AG08396 (cell line): ENCODE data around the gene RAET1L.
A peak's percentile ranks its signal among the peaks of the same experiment; 100 is the strongest.
"Not testable (repeated sequence)": the region's sequence is repeated elsewhere in the genome, so short reads cannot be mapped to it uniquely, and the experiment has no call there.

Source experiments
- DNase-seq: peaks from one replicate; pipeline ENCODE4 v3.0.0; 2012; ENCODE audit warnings: low spot score, mixed read lengths

Gene RAET1L, protein sequence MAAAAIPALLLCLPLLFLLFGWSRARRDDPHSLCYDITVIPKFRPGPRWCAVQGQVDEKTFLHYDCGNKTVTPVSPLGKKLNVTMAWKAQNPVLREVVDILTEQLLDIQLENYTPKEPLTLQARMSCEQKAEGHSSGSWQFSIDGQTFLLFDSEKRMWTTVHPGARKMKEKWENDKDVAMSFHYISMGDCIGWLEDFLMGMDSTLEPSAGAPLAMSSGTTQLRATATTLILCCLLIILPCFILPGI

DNA sequence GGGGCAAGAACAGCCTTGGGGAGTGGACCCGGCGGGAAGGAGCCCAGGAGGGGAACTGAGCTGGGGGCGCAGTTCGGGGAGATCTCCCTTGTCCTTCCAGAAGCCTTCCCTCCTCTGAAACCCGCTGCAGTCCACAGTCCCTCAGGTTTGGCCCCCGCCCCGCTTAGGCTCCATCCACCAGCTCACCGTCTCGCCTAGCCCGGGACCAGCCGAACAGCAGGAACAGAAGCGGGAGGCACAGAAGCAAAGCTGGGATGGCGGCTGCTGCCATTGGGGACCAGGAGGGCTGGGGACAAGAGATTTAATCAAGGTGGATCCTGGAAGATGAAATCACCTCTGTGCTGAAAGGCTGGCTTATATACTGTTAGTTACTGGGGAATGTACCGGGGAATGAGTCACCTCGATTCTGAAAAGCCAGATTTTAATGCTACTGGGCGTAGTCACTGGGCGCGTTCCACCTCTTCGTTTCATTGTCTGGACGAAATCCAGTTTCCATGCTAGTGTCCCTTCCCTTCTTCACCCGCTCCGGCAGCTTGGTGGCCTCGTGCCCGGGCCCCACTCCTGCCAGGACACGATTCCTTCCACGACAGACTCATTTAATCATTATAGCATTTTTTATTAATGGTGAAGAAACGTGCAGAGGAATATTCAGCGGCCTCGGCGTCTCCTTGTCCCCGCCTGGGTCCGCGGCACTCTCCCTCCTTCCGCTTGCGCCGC is at the start of gene RAET1L:
Gene RAET1L (minus strand): TSS at position 332 of the 717 bp plus-strand sequence. CDS start 61 bp downstream, at position 271.
- peak; percentile 65 for DNase-seq

DNA sequence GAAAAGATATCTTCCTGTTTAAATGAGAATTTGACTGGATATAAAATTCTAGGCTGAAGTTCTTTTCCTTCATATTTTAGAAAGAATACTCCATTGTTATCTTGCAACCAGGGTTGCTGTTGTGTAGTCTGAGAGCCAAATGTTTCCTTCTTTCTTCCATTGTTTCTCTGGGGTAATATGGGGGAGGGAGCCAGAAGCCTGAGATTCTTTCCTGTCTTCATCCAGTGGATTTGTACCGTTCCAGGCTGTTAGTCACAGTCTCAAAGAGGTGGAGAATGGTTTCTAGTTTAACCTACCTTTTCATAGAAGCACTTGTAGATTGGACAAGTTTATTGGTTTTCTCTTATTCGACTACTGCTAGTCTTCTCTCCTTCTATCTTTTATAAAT is 49.7 kb upstream of the RAET1L start:
- no peak for DNase-seq

GRCh38 chr6:150074396-150075033 is 49.2 kb upstream of the RAET1L start:
- not testable (repeated sequence) for DNase-seq

- peak; percentile 54 for DNase-seq
These were observed 46.9 kb upstream of the RAET1L start for GRCh38 chr6:150072201-150072600.

DNA sequence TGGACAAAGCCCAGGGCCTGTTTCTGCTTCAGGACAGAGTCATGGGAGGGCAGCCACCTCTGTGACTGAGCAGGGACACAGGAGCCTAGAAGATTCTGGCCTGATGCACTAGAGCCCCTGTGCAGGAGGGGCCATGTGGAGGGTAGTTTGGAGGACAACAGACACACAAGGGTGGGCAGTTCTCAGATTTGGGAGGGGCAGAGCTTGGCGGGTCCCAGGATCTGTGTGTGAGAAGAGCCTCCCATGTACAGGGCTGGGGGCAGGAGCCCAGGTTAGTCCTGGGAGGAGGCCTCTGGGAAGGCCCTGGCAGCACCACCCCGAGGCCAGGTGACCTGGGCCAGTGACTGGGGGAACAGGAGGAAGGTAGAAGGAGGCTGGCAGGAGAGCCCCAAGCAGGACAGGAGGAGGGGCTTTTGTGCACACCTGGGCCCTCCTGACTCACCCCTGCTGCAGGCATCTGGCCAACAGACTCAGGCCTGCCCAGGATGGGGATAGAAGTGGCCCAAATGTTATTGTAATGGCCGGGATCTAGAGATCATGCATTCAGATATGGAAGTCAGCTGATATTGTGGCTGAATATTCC is 45.0 kb upstream of the RAET1L start:
- no peak for DNase-seq

GRCh38 chr6:150069706-150070105 is 44.4 kb upstream of the RAET1L start:
- DNase-seq = no peak

GRCh38 chr6:150068720-150069648 is 43.7 kb upstream of the RAET1L start, which contains the start of gene ULBP3:
ULBP3 (minus strand) TSS chr6:150069121; CDS start chr6:150069066, 55 bp downstream.
- peak; percentile 98 for DNase-seq

- no peak for DNase-seq
These were observed 42.8 kb upstream of the RAET1L start for GRCh38 chr6:150068151-150068550.

DNA sequence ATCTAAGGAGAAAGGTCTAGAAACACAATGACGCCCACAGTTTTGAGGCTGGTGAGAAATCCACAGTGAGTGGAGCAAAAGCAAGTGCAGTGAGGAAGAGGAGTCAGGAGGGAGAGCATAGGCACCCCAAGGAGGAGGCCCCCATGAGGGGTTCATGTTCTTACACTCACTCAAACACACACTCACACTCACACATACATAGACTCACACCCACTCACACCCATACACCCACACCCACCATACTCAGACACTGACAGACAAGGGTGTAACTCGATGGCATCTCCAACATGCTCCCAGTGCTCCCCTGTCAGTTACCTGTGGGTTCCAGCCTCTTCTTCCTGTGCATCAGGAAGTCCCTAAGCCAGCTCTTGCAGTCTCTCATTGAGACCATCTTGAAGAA is 39.8 kb upstream of the RAET1L start:
- no peak for DNase-seq

GRCh38 chr6:150063640-150064039 is 38.3 kb upstream of the RAET1L start:
- DNase-seq = no peak

DNA sequence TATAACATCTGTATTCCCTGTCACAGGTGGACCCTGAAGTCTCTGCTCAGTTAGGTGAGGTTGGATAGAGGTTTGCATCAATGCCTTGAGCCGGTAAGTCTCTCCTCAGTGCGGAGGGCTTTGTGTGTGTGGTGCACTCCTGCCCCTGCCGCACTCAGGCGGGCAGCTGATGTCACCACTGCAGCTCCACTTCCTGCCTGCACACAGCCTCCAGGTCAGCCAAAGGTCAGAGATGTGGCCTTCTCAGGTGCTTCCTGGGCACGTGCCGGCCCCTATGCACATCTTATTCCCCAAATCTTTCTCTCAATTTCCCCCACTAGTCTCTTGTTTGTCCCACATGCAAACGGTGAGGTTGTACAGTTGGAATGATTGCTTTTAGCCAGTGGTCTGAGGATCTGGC is 34.6 kb upstream of the RAET1L start:
- not testable (repeated sequence) for DNase-seq

GRCh38 chr6:150058986-150059385 is 33.7 kb upstream of the RAET1L start:
- DNase-seq = no peak

DNA sequence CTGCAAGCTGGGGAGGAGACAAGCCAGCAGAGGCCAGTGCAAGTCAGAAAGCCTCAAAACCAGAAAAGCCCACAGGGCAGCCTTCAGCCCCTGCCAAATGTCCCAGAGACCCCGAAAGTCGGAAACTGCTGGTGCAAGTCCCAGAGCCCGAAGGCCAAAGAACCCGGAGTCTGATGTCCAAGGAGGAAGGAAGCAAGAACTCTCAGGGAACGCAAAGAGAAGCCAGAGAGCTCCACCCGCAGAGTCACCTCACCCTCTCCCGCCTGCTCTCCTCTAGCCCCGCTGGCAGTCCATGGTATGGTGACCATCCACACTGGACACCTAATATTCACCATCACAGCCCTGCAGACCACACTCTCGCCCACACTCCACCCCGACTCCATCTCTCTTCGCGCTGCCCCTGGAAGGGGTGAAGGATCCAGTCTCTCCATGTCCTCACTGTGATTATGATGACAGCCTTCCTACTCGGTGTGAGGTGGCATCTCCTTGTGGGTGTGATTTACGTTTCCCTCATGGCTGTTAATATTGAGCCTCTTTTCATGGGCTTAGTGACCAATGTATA is 33.0 kb upstream of the RAET1L start:
- no peak for DNase-seq

DNA sequence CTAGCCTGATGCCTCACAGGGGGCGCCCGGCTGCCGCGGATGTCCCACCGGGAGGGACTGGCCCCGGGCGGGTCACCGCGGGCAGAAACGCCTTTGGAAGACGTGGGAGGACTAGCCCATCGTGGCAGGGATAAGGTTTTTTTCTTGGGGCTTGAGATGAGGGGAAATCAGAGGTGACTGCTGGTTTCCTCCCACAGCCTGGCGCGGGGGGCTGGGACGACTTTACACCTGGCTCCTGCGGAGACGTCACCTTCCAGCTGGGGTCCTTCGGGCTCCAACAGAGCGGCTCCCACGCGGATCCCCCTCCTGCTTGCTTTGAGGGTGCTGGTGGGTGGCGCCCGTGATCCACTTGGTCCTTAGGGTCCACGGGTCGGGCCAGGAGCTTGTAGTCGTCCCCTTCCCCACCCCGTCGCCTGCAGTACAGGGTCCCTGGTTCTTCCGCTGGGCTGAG is 32.2 kb upstream of the RAET1L start:
- no peak for DNase-seq

- DNase-seq = no peak
These were observed 31.6 kb upstream of the RAET1L start for GRCh38 chr6:150056916-150057315.

DNA sequence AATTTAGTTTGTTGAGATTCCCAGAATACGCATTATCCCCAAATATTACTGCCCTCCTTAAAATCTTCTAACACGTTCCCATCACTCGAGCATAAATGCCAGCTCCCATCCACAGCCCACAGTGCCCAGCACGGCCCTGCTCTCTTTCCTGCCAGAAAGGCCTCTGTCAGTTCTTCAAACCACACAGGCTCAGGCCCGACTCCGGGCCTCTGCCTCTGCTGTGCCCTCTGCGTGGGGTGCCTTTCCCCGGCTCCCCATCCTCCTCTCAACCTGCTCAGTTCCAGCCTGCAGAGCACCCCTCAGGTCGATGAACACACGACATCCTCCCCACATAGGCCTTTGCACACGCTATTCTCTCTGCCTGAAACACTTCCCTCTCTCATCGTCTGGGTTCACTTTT is 30.8 kb upstream of the RAET1L start:
- no peak for DNase-seq

DNA sequence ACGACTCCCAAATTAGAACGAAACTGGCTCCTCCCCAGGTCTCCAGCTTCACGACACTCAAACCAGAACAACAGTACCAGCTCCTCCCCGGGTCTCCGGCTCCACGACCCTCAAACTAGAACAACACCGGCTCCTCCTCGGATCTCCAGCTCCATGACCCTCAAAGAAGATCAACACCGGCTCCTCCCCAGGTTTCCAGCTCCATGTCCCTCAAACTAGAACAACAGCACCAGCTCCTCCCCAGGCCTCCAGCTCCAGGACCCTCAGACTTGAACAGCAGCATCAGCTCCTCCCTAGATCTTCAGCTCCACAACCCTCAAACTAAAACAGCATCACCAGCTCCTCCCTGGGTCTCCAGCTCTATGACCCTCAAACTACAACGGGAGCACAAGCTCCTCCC is 29.8 kb upstream of the RAET1L start:
- no peak for DNase-seq

- no peak for DNase-seq
These were observed 28.1 kb upstream of the RAET1L start for GRCh38 chr6:150053450-150053849.

- DNase-seq = no peak
These were observed 25.5 kb upstream of the RAET1L start for GRCh38 chr6:150050846-150051245.

GRCh38 chr6:150048099-150048498 is 22.8 kb upstream of the RAET1L start:
- DNase-seq = no peak

GRCh38 chr6:150046943-150047342 is 21.6 kb upstream of the RAET1L start:
- DNase-seq = no peak
